HG02943 (cell line): ENCODE data around the gene IPCEF1.

Experiments used
- ATAC-seq: cut with Tn5 transposase; IDR thresholded peaks from one replicate; pipeline ENCODE4 v1.9.1; 2021; ENCODE audit warnings: mild to moderate bottlenecking, low read depth, moderate library complexity; ENCODE audit not compliant: unreplicated experiment

The IPCEF1 gene

DNA sequence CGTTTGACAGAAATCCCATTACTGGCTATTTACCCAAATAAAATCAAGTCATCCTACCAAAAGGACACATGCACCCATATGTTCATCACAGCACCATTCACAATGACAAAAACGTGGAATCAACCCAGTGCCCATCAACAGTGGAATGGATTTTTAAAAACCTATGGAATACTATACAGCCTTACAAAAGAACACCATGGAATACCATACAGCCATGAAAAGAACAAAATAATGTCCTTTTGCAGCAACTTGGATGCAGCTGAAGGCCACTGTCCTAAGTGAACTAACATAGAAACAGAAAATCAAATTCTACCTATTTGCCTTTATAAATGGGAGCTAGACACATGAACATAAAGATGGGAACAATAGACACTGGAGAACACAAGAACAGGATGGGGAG lies 17.4 kb upstream of the IPCEF1 start:
- no peak for ATAC-seq

DNA sequence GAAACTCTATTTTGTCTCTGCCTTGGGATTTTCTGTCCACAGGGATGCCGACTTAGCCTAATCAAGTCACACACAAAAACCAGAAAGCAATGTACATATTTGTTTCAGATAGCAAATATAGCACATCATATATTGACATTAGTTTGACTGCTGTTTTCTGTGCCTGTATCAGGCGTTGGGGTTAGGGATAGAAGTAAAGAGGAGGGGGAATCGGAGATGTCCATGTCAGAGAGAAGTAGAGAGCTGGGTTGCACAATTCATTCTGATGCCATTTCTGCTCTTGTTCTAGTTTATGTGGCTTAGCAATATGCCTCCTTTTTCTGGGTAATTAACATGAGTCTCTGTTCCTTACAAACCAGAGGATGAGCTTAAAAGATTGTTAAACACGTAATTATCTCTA lies 14.7 kb upstream of the IPCEF1 start:
- ATAC-seq, result no peak

DNA sequence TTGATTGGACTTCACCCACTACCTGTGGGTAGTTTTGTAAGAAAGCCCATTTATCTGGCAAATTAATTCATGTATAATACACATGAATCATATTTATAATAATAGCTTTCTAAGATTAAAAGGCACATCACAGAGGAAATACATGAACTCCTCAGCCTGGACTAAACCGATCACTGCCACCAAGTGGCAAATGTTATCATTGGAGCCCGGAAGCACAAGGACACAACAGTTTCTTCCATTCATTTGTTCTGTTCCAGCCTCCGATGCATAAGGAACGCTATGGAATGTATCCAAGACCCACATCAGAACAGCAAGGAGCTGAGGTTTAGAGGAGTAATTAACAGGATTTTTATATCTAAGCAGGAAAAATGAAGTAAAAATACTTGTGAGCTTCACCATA lies 13.9 kb upstream of the IPCEF1 start:
- ATAC-seq, result no peak

DNA sequence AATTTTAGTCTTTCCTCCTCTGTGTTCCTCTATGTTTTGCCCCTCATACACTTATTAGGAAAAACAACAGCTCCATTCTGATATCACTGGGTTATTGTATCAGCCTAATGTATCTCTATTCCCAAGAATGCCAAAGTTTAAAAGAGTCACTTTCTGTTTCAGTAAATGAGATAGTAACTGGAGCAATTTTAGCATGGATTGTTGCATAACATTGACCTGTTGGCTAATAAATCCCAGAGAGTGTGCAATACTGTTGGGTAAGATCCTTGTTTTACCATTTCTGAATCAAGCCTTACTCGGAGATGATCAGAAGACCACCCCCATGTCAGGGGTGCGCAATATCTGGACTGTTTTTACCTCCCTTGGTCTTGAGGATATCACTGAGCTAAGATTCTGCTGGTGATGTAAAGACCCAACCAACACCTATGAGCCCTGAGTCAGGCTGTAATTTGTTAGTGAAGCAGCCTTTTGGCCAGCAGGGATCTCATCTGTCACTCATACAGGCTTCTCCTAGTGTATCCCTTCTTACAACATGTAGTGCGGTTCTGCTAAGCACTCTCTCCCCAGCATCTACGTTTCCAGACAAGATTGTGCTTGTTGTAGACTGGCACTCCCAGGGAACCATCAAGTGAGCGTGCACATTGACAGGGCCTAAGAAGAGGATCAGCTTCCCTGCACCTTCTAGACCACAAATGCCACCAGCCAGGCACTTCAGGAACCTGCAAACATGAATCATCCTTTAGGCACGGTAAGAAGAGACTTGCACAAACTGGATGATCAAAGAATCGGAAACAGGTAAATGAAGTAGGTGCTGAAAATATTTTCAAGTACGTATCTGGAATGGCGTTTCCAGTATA lies 11.5 kb upstream of the IPCEF1 start:
- ATAC-seq, result no peak

DNA sequence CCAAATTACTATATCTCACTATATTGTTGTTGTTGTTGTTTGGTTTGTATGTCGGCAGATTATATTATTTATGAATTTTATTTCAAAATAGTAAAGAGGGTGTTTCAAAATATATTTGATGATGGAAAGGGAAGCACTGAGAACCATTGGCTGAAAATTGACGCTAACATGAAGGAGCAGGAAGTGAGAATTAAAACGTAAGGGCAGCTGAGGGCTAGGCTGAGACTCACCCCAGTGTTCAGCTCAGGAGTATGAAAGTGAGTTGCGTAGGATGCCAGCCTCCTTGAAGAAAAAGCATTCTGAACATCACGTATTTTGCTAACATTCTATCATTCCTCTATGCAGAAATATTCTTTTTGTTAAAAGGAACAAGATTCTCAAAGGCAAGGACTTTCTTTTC lies 10.7 kb upstream of the IPCEF1 start:
- ATAC-seq, result no peak

DNA sequence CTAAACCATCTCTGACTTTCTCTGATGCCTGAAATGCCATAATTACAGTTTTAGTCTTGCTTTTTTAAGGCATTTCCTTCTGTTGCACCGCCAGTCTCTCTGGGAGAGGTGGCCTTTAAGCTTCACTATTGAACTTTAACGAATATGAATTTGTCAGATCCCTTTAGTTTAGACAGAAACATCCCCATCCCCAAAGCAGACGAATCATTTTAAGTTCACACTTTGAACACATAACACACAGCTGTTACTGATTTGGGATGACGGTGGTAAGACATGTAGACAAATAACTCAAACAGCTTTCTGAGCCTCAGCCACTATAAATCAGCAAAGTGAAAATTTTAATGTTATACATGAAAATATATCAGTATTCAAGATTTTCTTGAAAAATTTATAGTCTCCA lies 7.2 kb upstream of the IPCEF1 start:
- ATAC-seq, result no peak

DNA sequence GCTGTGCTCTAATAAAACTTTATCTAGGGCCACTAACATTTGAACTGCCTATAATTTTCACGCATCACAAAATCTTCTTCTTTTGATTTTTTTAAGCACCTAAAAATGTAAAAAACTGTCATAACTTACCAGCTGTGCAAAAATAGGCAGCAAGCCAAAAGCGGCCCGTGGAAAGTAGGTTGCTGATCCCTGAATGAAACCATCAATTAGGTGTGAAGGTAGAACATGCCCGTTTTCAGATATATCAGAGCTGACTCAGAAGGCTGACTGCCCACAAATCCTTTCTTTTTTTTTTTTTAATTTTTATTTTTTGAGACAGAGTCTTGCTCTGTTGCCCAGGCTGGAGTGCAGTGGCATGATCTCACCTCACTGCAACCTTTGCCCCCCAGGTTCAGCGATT lies 4.9 kb upstream of the IPCEF1 start:
- ATAC-seq, result no peak

DNA sequence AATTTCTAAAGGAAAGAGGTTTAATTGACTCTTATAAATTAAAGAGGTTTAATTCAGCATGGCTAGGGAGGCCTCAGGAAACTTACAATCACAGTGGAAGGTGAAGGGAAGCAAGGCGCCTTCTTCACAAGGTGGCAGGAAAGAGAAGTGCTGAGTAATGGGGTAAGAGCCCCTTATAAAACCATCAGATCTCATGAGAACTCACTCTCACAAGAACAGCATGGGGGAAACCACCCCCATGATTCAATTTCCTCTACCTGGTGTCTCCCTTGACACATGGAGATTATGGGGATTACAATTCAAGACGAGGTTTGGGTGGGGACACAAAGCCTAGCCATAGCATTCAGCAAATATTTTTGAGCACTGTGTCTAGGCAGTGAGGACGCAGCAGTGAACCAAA lies 3.9 kb upstream of the IPCEF1 start:
- ATAC-seq, result no peak

DNA sequence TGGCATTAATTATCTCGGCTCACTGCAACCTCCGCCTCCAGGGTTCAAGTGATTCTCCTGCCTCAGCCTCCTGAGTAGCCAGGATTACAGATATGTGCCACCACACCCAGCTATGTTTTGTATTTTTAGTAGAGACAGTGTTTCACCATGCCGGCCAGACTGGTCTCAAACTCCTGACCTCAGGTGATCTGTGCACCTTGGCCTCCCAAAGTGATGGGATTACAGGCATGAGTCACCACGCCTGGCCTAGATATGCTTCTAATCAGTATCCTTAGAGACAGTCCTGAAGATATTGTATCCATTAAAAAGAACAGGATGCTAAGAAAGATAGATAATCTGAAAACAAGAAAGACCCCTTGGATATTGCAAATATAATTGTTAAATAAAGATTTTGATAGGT lies 3.1 kb upstream of the IPCEF1 start:
- ATAC-seq, result no peak

DNA sequence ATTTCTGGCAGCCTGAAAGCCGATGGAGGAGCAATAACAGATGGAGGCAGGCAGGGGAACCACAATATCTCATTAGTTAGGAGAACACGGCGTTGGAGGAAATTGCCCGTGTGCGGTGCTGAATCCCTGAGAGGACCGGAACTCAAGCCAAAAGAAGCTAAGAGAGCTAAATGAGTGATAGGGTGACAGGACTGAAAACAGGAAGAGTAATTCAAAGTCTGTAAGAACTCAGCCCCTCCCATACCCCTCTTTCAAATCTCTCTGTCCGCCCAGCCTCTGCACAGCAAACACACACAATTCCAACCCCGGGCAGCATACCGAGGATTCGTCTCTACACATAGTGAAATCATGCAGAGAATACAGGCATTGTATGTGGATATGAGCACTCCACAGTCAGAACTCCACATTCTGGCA lies 2.6 kb upstream of the IPCEF1 start:
- no peak for ATAC-seq

DNA sequence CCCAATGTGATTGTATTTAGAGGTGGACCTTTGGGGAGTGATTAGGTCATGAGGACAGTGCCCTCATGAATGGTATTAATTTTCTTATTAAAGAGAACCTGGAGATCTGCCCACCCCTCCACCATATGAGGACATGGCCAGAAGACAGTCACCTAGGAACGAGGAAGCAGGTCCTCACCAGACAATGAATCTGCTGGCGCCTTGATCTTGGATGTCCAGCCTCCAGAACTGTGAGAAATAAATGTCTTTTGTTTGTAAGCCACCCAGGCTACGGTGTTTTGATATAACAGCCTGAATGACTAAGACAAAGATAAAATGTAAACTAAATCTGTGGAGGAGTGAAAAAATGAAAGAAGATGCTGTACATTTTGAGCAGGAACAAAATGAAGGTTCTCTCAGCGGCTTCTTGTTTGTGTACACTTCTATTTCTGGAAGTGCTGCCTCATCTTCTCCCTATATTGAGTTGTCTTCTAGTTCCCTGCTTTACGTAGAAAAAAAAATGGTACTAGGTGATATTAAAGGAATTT lies 1.5 kb upstream of the IPCEF1 start:
- ATAC-seq, result no peak

DNA sequence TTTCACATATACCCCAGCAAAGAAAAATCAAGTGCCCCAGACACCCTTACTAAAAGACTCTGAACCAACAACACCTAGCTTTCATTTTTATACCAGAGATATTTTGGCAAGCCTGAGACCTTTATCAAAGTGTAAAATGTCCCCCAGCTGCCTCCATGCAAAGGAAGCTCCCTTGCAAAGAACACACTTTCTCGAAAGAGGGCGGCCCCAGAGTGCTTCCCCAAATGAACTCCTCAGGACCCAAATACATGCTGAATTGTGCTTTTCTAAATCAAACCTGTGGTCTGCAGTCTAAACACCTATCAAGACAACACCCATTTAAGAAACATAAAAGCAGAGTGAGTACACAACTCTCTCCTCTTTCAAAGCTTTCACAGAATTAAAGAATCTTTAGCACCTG lies 490 bp downstream of the IPCEF1 start:
- no peak for ATAC-seq

DNA sequence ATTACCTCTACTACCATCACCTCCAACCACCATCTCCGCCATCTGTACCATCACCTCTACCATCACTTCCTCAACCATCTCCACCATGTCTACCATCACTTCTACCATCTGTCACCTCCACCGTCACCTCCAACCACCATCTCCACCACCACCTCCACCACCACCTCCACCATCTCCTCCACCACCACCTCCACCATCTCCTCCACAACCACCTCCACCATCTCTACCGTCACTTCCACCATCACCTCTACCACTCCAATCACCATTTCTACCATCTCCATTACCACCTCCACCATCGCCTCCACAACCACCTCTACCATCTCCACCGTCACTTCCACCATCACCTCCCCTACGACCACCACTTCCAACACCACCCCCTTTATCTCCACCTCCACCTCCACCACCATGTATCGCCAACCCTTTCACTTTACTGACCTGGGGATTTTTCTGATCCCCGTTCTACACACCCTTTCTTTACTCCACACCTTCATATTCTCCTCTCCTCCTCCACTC lies 2.3 kb downstream of the IPCEF1 start:
- ATAC-seq, result no peak

DNA sequence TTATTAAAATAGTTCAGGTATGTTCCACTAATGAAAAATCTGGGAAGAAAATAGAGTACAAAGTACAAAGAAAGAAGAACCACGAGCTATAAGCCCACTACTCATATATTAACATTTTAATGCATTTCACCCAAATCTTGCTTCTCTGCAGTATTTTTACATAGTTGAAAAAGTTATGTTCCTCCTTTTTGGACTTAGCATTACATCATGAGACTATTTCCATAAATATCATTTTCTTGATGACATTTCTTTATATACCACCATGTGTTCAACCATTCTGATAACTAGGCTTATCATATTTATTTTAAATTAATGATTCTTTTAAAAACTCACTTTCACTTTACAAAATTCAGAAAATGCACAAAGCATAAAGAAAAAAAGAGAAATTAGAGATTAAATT lies 3.0 kb downstream of the IPCEF1 start:
- no peak for ATAC-seq

DNA sequence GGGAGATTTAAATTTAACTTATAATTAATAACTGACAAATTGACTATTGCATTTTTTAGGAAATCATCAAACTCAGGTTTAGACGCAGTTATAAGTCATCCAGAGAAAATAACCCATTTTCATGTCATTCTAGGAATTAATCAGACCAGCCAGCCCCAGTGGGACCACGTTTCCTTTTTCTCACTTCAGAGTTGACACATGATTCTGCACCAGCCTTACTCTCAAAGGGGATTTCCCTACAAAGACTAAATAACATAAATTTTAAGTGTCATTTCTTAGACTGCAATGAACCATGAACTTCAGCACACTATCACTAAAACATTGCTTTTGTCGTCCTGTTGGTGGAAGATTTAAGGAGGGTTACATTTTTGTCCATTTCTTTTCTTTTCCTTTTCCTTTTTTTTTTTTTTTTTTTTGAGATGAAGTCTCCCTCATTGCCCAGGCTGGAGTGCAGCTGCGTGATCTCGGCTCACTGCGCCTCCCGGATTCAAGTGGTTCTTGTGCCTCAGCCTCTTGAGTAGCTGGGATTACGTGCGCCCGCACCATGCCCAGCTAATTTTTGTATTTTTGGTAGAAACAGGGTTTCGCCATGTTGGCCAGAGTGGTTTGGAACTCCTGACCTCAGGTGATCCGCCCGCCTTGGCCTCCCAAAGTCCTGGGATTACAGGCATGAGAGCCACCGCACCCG lies 3.6 kb downstream of the IPCEF1 start:
- peak; percentile 51 for ATAC-seq

DNA sequence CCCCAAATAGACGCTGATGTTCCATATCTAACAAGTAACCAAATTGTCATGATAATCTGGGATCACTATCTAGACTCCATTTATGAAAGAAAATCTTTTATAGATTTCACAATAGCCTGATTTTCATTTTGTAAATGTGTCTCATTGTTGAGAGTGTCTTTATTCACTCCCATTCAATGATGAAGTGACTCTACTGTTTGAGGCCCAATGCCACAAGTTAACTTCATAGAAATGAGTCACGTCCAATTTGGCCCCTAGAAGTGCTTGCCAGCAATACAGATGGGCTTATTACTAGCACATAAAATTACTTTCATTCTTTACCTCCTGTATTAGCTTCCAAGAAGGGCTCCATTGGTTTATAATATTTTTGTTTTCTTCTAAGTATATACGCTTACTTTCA lies 6.3 kb downstream of the IPCEF1 start:
- no peak for ATAC-seq

DNA sequence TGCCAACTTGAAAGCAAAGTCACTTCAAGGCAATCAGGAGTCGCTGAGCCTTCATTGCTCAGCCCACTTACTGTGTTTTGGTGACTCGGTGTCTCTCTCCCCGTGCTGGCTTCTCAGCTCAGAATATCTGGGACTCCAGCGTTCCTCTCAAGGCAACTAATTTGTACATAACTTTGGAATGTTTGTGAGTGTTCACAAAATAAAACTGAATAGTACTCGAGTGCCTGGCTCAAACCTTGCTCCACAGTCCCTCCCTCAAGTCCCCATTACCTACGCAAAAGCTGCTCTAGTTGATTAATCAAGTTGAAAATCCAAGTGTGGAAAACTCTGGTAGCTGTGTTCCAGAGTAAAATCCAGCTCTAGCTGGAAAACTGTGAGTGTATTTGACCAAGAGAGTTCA lies 8.6 kb downstream of the IPCEF1 start:
- no peak for ATAC-seq

DNA sequence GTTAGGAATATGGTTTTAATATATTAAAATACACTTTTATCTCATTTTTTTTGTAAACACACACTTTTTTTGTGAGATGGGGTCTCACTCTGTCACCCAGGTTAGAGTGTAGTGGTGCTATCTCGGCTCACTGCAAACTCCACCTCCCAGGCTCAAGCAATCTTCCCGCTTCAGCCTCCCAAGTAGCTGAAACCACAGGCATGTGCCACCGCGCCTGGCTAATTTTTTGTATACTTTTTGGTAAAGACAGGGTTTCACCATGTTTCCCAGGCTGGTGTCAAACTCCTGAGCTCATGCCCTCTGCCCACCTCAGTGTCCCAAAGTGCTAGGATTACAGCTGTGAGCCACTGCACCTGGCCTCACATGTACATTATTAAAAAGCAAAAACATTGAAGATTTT lies 10.8 kb downstream of the IPCEF1 start:
- no peak for ATAC-seq

DNA sequence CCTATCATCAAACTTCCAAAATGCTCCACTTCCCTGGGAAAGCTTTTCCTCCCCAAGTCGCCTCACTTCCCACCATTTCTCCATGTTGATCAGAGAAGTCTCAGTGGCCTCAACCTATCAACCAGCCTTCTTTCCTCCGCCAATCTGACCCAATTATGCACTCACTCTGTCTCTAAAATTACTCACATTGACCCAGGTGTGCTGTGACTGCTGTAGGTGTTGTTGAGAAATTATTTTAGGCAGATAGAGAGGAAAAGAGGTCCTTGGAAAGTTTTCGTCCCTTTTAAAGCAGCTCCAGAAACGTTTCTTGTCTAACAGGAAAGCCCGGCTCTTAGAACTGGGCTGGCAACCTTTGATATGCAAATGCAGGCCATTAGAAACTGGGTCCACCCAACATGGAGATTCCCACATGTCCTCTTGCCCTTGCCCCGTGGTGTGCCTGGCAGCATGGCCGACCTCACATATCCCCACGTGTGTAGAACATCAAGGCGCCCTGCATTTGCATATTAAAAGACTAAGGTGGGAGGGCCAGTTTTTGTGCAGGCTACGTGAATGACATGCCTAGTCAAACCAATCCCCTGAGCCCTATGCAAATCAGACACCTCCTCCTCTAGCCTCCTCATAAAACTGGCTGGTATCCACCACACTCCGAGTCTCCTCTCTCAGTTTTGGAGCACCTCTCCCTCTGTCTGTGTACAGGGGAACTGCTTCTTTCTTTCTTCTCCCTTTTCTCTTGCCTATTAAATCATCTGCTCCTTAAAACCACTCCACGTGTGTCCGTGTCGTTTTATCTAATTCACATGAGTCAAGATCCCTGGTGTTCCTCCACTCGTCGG lies 12.9 kb downstream of the IPCEF1 start:
- ATAC-seq, result no peak

DNA sequence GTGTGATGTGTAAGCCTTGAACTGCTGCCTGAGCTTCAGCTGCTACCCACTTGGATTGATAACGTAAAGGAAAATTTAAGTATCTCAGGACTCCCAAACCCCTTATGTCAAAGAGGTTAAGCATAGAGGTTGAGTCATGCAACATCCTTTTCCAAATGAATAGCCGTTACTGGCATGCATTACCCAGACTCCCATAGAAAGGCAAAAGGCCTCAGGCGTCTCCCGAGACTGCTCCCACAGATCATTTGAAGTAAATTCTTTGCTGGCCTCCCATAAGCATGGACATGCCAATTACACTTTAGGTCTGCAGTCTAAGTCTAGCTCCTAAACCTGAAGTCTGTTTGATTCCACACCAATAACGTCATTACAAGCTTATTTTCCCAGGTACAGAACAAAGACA lies 14.7 kb downstream of the IPCEF1 start:
- ATAC-seq, result no peak

DNA sequence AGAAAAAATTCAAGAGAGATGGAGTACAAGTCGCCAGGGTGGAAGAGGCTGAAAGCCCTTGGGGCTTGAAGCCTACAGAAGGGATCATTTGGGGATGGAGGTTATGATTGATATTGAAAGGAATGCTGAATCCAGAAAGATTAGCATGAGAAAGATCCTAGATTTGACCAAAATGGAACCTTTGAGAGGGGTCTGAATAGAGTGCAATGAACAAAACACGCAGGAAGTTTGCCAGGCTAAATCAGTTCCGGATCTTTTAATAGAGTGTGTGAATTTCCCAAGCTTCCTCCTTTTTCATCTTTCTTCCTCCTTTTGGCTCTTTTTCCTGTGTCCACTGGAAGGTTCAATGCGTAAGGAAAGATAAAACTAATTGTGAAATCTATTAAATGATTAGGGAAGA lies 15.3 kb downstream of the IPCEF1 start:
- ATAC-seq, result no peak
